HepG2 (cell line): Measurements from ENCODE around the gene SPACA4. TPM values are rescaled to one million over a fixed set of nuclear protein-coding genes. Genes with fewer than 3 reads are reported as not detected.

ENCODE experiments used
- CEBPG ChIP-seq: IDR thresholded peaks from 2 replicates; pipeline ENCODE4 v1.6.1; 2016
- EHMT2 ChIP-seq: fragments of 200-600 bp; sonication (generic); IDR thresholded peaks from 2 replicates; pipeline ENCODE4 v1.7.0; 2017; ENCODE audit warnings: antibody characterized with exemption, low read depth, low read length, borderline replicate concordance
- ELK4 ChIP-seq: sonication (generic); formaldehyde crosslinking; IDR thresholded peaks from 2 replicates; pipeline ENCODE4 v1.9.0; 2021; ENCODE audit warnings: missing genetic modification reagents, borderline replicate concordance
- HES4 ChIP-seq: sonication (generic); formaldehyde crosslinking; IDR thresholded peaks from 2 replicates; pipeline ENCODE4 v1.9.0; 2021; ENCODE audit warnings: mild to moderate bottlenecking, missing genetic modification reagents, borderline replicate concordance
- KLF16 ChIP-seq, 2 experiments: sonication (generic) in 1 of 2; formaldehyde crosslinking in 1 of 2; IDR thresholded peaks; 2 replicates each; pipeline versions ENCODE4 v1.6.1 to v1.8.0; 2016 to 2023; ENCODE audit warnings: missing genetic modification reagents in 2 of 2, missing compliant biosample characterization in 1 of 2
- MED13 ChIP-seq: sonication (generic); formaldehyde crosslinking; IDR thresholded peaks from 2 replicates; pipeline ENCODE4 v1.5.0; 2020; ENCODE audit warnings: missing genetic modification reagents
- POGZ ChIP-seq: sonication (generic); formaldehyde crosslinking; IDR thresholded peaks from 2 replicates; pipeline ENCODE4 v1.4.0; 2020; ENCODE audit warnings: mild to moderate bottlenecking, missing genetic modification reagents
- RBFOX2 ChIP-seq: fragments of 200-400 bp; formaldehyde crosslinking; IDR thresholded peaks from 2 replicates; pipeline ENCODE4 v1.6.1; 2017; ENCODE audit warnings: low read depth, mild to moderate bottlenecking, low read length
- TEAD3 ChIP-seq: optimal IDR thresholded peaks from 2 replicates; pipeline ENCODE3; 2016; ENCODE audit warnings: borderline replicate concordance
- YY1 ChIP-seq: IDR thresholded peaks from 2 replicates; pipeline ENCODE4 v1.6.1; 2011; ENCODE audit warnings: low read length, low read depth, moderate library complexity, mild to moderate bottlenecking; ENCODE audit not compliant: insufficient read depth, insufficient replicate concordance
- ZBTB44 ChIP-seq: sonication (generic); formaldehyde crosslinking; IDR thresholded peaks from 2 replicates; pipeline ENCODE4 v1.4.0; 2020; ENCODE audit warnings: missing genetic modification reagents
- ZHX2 ChIP-seq, 2 experiments: sonication (generic) in 1 of 2; formaldehyde crosslinking in 1 of 2; IDR thresholded peaks; 2 replicates each; pipeline versions ENCODE4 v1.6.1 to v1.9.0; 2014 to 2022; ENCODE audit warnings: antibody characterized with exemption in 1 of 2, borderline replicate concordance in 1 of 2, inconsistent platforms in 1 of 2, low read depth in 1 of 2, missing genetic modification reagents in 1 of 2
- ZKSCAN1 ChIP-seq: fragments of 150-350 bp; IDR thresholded peaks from 2 replicates; pipeline ENCODE4 v1.6.1; 2014; ENCODE audit warnings: low read length
- ZNF124 ChIP-seq: sonication (generic); formaldehyde crosslinking; IDR thresholded peaks from 2 replicates; pipeline ENCODE4 v1.4.0; 2020; ENCODE audit warnings: missing genetic modification reagents
- ZNF143 ChIP-seq: sonication (generic); formaldehyde crosslinking; IDR thresholded peaks from 2 replicates; pipeline ENCODE4 v1.4.0; 2020; ENCODE audit warnings: missing genetic modification reagents
- ZNF512B ChIP-seq: sonication (generic); formaldehyde crosslinking; IDR thresholded peaks from 2 replicates; pipeline ENCODE4 v1.5.1; 2020; ENCODE audit warnings: missing genetic modification reagents, mild to moderate bottlenecking, borderline replicate concordance
- ZSCAN12 ChIP-seq: sonication (generic); formaldehyde crosslinking; IDR thresholded peaks from 2 replicates; pipeline ENCODE4 v1.9.0; 2021; ENCODE audit warnings: mild to moderate bottlenecking, missing genetic modification reagents
- polyA plus RNA-seq, 8 experiments: library from polyadenylated mRNA; depleted of rRNA in 3 of 8; stranded (reverse) in 7 of 8; unstranded in 1 of 8; fragments of >200 nt; fragmentation: Illumina TruSeq in 4 of 8; extraction: Trizol in 4 of 8; gene quantifications; 2 replicates each; pipeline versions ENCODE4 v1.2.1 to v1.2.3, GENCODE V29; 2011 to 2016; ENCODE audit warnings: low read depth in 4 of 8, missing spikeins in 1 of 8, mixed read lengths in 1 of 8; ENCODE audit not compliant: insufficient read depth in 1 of 8
- total RNA-seq, 5 experiments: library from RNA; depleted of rRNA; stranded (reverse); fragments of >200 nt; fragmentation: Illumina TruSeq; extraction: Trizol; gene quantifications; 2 replicates each; pipeline ENCODE4 v1.2.3, GENCODE V29; 2016; ENCODE audit warnings: low read depth in 1 of 5

Gene SPACA4
- total and polyA plus RNA-seq, 2 of the 13 experiments (the other 11 are each of a cell fraction or from before 2014, with no cell fraction given), result not detected

- TF ChIP-seq ZNF124, result 0 out of 2 replicates have a peak, but pooled peaks have one; percentile 47
- TF ChIP-seq YY1, result peak; percentile 75
- no peak for TF ChIP-seq ZSCAN12 (CRISPR knock-in tag)
- TF ChIP-seq TEAD3, result peak; percentile 94
- TF ChIP-seq ZKSCAN1, result peak; percentile 79; the same call in 1 of the 2 replicates
- TF ChIP-seq ELK4 (CRISPR knock-in tag), result no peak
- no peak for TF ChIP-seq ZBTB44 (CRISPR knock-in tag)
- TF ChIP-seq KLF16 (CRISPR knock-in tag; IDR thresholded peaks at IDR 0.05), result peak in 1 of 2 experiments; percentile 90; a peak in 1 of 4 replicates
- TF ChIP-seq HES4 (CRISPR knock-in tag), result no peak
- TF ChIP-seq ZHX2 (IDR thresholded peaks at IDR 0.05; ENCODE audit: low read depth), result no peak
- no peak for TF ChIP-seq ZHX2 (CRISPR knock-in tag; IDR thresholded peaks at IDR 0.05; ENCODE audit: borderline replicate concordance)
- peak; percentile 55; the same call in 1 of the 2 replicates for TF ChIP-seq CEBPG (CRISPR knock-in tag)
- TF ChIP-seq ZNF512B (CRISPR knock-in tag), result no peak
- TF ChIP-seq EHMT2, result no peak
- peak; percentile 25; the same call in 1 of the 2 replicates for TF ChIP-seq RBFOX2
- TF ChIP-seq ZNF143 (CRISPR knock-in tag), result peak; percentile 71; the same call in 1 of the 2 replicates
- peak; percentile 66 for TF ChIP-seq POGZ
- TF ChIP-seq MED13 (CRISPR knock-in tag), result peak; percentile 86; the same call in 1 of the 2 replicates
Observed at GRCh38 chr19:48558018-48558684, 48.4 kb upstream of the SPACA4 start (continued).
